Measurements from ENCODE around the gene OSTM1.

Gene OSTM1

DNA sequence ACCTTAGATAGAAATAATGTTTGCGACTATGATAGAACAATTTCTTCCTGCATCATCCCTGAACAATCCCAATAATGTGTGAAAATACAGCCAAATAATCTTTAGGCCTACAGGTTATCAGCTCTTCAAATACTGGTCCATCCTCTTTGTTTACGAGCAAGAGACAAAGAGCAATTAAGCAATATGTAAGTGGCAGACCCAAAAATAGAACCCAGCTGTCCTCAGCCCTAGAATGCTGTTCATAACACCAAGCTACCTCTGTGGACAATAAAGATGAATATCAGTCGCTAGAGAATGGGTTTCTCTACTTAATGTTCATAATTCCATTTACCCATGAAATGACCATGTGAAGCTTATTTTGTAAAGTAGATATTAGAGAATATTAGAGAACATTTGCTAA is 28.4 kb upstream of the OSTM1 start:
- no peak for DNase-seq (ENCODE audit: low read depth)

DNA sequence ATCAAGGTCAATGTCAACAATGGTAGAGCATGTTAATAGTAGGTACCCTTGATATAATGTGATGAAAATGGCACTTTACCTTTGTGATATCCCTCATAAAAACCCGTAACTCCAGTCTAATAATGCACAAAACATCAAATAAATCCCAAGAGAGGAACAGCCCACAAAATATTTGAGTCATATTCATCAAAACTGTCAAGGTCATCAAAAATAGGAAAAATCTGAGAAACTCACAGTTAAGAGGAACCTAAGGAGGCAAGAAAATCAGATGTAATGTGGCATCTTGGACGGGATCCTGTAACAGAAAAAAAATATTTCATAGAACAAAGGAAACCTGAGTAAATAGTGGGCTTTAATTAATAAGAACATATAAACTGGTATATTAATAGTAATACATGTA is 25.5 kb upstream of the OSTM1 start:
- no peak for DNase-seq (ENCODE audit: low read depth)

GRCh38 chr6:108097882-108098281 is 23.3 kb upstream of the OSTM1 start:
- no peak for DNase-seq (ENCODE audit: low read depth)

DNA sequence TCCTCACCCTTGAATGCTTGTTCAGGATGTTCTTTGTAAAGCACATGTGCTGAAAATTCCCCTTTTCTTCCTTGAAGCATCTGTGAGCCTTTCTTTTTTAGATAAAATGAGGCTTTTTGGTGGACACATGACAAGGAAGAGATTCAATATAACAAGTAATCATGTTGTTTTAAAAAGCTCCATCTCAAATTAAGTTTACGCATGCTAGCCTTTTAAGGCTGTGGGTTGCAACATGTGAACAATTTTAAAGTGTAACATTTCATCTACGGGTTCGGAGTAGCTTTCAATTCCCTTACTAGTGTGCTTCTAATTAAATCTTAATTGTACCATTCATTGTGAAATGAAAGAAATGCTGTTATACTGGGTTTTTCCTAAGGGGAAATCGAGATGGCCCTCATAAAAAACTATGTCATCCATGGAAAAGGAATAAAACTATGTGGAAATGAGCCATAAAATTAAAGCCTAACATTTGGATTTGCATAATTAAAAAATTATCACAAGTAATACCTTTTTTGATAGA is 19.3 kb upstream of the OSTM1 start:
- no peak for DNase-seq (ENCODE audit: low read depth)

GRCh38 chr6:108091288-108091687 is 16.7 kb upstream of the OSTM1 start:
- no peak for DNase-seq (ENCODE audit: low read depth)

DNA sequence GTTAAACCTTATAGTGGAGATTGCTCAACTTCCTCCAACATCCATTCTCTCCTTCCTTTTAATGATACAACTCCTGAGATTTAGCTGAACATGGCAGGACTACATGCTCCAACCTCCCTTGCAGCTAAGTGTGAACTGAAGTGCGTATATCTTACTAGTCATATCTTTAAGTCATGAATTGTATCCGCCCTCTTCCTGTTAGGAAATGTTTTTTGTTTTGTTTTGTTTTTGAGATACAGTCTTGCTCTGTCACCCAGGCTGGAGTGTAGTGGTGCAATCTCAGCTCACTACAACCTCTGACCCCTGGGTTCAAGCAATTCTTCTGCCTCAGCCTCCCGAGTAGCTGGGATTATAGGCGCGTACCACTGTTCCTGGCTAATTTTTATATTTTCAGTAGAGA is 8.8 kb upstream of the OSTM1 start:
- DNase-seq (ENCODE audit: low read depth), result no peak

DNA sequence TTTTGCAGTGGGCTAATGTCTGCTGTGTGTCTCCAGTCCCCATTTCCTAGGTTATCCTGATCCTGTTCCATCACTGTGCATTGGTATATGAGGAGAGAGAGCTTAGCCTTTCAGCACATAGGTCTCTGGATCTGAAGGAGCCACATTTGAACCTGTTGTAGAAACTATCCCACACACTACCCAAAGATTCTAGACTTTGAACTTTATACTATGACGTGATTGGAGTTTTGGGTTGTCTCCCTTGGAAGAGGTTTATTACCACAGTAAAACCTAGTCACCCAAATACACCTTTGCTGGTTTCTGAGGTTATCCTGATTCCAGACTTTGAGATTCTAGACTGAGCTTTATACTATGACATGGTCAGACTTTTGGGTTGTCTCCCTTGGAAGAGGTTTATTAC is 8.0 kb upstream of the OSTM1 start:
- no peak for DNase-seq (ENCODE audit: low read depth)

GRCh38 chr6:108080010-108080780 is 5.7 kb upstream of the OSTM1 start:
- DNase-seq (ENCODE audit: low read depth), result no peak

DNA sequence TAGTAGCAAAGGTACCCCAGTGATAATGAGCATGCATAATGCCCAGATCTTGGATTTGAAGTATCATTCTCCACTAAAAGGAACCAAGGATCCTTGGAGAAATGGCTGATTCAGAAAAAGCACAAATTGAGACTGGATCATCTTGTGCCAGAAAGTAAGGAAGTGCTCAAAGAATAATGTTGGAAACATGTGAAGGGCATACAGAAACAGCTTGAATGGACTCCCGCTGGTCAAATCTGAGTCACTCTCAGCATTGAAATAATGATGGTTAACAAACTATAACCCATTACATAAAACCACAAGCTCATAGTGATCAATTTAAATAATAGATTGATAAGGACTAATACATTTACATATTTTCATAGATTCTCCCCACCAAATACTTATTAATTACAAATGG is 3.6 kb upstream of the OSTM1 start:
- DNase-seq (ENCODE audit: low read depth), result no peak

DNA sequence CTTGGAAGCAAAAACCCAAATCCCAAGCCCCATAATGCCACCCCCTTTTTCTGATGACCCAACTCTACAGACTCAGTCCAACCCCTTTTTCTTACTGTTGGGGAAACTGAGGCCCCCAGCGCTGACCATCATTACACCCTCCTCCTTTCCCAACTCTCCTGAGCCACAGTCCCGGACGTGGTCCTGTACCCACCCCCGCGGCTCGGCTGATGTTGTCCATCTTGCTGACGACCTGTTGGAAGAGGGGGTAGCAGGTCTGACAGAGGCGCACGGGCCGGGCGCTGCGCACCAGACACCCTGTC is 533 bp downstream of the OSTM1 start:
- DNase-seq (ENCODE audit: low read depth), result no peak

DNA sequence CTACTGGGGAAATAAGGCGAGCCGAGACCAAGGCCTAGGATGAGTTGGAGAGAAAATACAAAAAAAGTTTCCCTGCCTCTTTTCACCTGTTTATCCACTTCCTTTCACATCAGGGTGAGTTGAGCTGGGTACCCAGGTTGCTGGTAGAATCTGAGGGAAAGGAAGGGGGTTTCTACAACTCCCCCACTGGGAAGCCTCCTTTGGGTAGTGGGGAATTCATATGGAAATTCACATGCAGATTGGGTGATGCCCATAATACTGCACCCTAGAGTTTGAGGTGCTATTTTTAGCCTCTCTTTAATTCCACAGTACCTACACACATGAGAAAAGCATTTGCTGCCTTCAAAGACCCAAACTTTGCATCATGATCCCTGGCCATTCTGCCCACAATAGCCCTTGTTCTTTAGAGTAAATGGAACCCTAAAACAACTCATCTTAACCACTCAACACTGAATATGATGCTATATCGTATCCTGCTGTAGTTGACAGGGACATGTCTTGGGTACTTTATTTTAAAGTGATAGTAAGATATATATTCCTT is 2.7 kb downstream of the OSTM1 start:
- no peak for DNase-seq (ENCODE audit: low read depth)

- DNase-seq (ENCODE audit: low read depth), result no peak
Measured at GRCh38 chr6:108068618-108069017, 5.9 kb downstream of the OSTM1 start.

DNA sequence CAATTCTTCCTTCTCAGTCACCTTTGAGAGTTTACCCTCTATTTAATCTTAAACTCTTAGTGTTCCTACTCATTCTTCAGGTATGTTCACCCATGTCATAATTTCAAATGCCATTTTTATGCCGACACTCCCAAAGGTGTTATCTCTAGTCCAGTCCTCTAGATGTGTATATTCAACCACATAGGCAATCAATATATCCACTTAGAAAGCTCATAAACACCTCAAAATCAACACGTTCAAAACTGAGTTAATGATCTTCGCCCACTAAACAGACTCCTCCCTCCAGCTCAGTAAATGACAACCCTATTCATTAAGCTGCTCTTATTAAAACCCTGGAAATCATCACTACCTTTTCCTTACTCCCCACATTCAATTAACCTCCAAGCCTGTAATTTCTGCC is 6.4 kb downstream of the OSTM1 start:
- DNase-seq (ENCODE audit: low read depth), result no peak

DNA sequence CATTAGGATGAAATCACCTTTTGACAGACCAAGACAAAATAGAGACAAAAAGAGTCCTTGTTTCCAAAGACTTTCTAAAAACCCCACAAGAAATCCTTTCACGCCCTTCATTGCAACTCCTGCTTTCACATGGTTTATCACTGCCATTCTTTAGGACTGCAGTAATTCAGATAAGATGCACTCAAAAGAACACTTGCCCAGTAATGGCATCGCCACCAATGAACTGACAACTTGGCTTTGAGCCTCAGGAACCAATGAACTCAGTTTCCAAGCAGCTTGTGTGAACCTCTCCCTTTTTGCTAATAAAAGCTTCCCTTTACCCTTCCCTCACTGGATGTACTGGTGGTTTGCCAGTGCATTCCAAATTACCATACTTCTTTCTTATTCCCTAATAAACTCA is 21.8 kb downstream of the OSTM1 start:
- no peak for DNase-seq (ENCODE audit: low read depth)

GRCh38 chr6:108051481-108051880 is 23.1 kb downstream of the OSTM1 start:
- DNase-seq (ENCODE audit: low read depth), result no peak

- DNase-seq (ENCODE audit: low read depth), result no peak
Measured at GRCh38 chr6:108039681-108040080, 34.9 kb downstream of the OSTM1 start.

GRCh38 chr6:108036884-108037283 is 37.7 kb downstream of the OSTM1 start:
- no peak for DNase-seq (ENCODE audit: low read depth)

DNA sequence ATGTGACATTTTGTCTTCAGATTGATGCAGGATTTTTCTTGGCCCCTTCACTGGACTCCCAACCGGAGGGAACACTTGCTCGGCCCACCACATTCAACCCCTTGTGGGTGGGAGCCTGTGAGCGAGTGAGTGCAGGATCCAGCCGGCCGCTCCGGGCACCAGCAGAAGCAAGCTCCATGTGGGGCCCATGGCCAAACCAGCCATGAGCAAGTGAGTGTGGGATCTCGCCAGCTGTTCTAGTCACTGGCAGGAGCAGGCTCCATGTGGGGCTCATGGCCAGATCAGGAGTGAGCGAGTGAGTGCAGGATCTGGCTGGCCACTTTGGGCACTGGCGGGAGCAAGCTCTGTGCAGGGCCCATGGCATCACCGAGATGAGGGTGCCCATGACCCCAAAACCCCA is 42.6 kb downstream of the OSTM1 start:
- DNase-seq (ENCODE audit: low read depth), result no peak

DNA sequence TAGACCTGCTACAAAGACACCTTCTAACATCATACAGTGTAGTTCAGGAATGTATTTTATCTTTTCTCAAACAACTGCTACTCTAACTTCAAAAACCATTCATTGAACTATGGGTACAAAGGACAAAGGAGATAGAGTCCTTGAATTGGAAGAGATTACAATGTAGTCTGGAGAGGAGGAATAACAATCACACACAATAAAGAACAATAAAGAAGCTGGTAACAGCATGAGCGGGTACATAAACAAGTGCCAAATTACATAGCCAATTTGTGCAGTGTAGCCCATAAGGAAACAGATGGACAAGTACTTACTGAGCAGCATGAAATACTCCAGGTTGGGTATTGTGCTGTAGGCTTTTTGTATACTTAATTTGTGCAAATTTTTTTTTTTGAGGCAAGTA is 44.3 kb downstream of the OSTM1 start:
- DNase-seq (ENCODE audit: low read depth), result no peak

DNA sequence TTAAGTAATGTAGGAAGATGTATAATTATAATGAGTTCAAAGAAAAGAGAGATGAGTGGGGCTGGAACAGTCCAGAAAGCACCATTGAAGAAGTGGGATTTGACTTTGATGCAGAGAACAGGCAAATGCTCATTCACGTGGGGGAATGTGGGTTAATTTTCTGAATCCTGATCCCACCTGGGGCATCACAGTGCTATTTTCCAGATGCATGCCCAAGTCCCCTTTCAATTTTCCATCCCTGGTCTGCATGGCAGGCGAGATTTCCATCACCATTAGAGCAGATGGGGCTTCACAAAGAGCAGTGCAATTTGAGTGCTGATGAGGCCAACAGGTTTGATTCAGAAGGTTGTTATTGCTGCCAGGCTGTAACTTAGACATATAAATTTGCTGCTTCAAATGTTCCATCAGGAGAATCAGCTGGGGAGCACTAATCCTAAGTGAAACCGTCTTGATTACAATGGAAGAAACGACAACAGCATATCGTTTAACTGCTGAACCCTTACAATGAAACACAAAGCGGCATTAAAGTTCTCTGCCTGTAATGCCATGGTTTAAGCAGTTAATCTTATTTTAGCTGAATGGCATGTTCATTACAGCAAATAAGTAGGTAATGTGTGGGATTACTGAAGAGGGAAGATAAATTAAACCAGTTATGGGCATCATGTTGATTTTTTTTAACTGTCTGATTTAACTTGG is 45.2 kb downstream of the OSTM1 start:
- DNase-seq (ENCODE audit: low read depth), result no peak

DNA sequence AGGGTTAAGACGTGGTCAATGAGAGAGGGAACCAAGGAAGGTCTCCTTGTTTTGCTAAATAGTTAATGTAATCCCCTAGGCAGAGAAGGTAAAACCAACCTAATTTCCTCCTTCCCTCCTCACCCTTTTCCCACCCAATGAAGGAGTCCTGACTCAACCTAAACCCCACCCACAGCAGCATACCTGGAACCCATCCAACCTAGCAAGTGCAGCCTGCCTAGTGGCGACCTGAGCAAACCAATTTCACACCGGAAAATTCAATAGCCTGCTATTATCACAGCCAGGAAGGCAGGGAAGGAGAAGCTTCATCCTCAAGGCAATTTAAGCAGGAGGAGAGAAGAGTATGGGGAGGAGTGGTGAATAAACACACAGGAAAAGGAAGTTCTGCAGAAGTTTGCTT is 46.9 kb downstream of the OSTM1 start:
- no peak for DNase-seq (ENCODE audit: low read depth)

DNA sequence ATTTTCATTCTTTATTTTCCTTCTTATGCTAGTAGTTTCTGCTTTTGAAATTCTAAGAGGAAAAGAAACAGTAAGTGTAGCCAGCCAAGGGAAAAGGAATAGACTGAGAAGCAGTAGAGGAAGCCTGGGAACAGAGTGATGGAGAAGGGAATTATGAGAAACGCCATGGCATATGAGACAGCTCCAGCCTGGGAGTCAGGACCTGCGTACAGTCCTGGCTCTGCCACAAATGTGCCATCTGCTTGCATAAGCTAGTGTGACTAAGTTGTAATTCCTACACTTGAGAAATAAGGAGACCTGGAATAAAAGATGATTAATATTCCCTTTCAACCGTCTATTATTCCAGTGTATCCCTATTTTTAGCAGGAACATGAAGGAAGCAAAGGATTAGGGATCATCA is 47.5 kb downstream of the OSTM1 start:
- DNase-seq (ENCODE audit: low read depth), result no peak

- no peak for DNase-seq (ENCODE audit: low read depth)
Measured at GRCh38 chr6:108024427-108025073, 50.0 kb downstream of the OSTM1 start.
